KOPT-K1 (cell line): ENCODE data around the gene NELL1.

Source experiments
- H3K27ac ChIP-seq: fragments of 200-600 bp; sonication (generic); 2 replicates; pipeline ENCODE4 v1.5.1; 2016; ENCODE audit warnings: antibody characterized with exemption, mild to moderate bottlenecking, low read depth, low read length; ENCODE audit not compliant: poor library complexity, severe bottlenecking
- H3K36me3 ChIP-seq: fragments of 200-600 bp; sonication (generic); 2 replicates; pipeline ENCODE4 v1.5.1; 2017; ENCODE audit warnings: antibody characterized with exemption, mild to moderate bottlenecking, low read length, moderate library complexity; ENCODE audit not compliant: insufficient read depth
- H3K9me3 ChIP-seq: fragments of 200-600 bp; sonication (generic); 2 replicates; pipeline ENCODE4 v1.5.1; 2017; ENCODE audit warnings: antibody characterized with exemption, low read length, mild to moderate bottlenecking; ENCODE audit not compliant: insufficient read depth, poor library complexity, severe bottlenecking

The NELL1 gene

GRCh38 chr11:20973940-20974559, 304.7 kb downstream of the NELL1 start:
- no peaks in the 10 kb centered on the region for H3K9me3 ChIP-seq
- H3K36me3 ChIP-seq, result no peaks in the 10 kb centered on the region
- no peak overlapping the region for H3K27ac ChIP-seq

GRCh38 chr11:20980736-20981135, 311.4 kb downstream of the NELL1 start:
- no peaks in the 10 kb centered on the region for H3K9me3 ChIP-seq
- H3K36me3 ChIP-seq, result no peaks in the 10 kb centered on the region
- no peak overlapping the region for H3K27ac ChIP-seq

DNA sequence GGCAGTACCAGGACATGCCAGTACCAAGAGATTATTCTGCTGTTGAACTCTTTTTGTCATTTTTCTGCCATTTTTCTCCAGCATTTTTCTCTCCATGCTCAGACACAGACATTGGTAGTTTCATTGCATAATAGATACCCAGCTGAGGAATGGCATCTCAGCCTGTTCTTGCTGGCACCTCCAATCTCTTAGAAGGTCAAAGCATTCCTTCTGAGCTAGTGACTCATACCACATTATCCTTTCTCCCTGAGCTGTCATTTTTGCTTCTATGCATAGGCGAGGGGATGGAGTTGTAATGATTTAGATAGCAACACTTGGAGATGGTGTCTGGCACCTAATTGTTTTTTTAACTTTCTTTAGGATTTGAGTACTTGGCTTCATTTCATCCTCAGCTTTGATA, 321.1 kb downstream of the NELL1 start:
- Histone ChIP-seq H3K36me3 (no peaks in the 10 kb centered on the region), H3K27ac (no peak overlapping the region), H3K9me3 (no peaks in the 10 kb centered on the region)

DNA sequence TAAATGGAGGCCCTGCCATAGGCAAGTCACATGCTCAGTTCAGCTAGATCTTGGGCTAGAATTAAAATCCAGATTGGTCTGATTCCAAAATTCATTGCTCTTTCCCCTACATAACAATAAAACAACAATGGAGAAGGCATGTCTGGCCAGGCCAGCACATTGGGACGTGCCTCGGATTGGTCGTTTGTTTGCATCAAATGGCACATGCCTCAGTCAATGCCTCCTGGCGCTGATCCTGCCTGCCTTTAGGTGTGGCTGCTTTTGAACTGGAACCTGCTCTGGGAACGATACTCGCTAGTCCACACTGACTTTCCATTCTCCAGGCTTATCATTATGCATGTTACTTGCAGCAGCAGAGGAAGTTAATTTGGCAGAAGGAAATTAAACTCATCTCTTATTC, 322.1 kb downstream of the NELL1 start:
- Histone ChIP-seq H3K27ac (no peak overlapping the region), H3K36me3 (no peaks in the 10 kb centered on the region), H3K9me3 (no peaks in the 10 kb centered on the region)

GRCh38 chr11:21007297-21007696, 337.9 kb downstream of the NELL1 start:
- no peaks in the 10 kb centered on the region for H3K36me3 ChIP-seq
- H3K9me3 ChIP-seq, result no peaks in the 10 kb centered on the region
- H3K27ac ChIP-seq, result no peak overlapping the region

GRCh38 chr11:21018248-21018647, 348.9 kb downstream of the NELL1 start:
- Histone ChIP-seq H3K9me3 (no peaks in the 10 kb centered on the region), H3K36me3 (no peaks in the 10 kb centered on the region), H3K27ac (no peak overlapping the region)

GRCh38 chr11:21026685-21027084, 357.3 kb downstream of the NELL1 start:
- Histone ChIP-seq H3K9me3 (no peaks in the 10 kb centered on the region), H3K27ac (no peak overlapping the region), H3K36me3 (no peaks in the 10 kb centered on the region)

DNA sequence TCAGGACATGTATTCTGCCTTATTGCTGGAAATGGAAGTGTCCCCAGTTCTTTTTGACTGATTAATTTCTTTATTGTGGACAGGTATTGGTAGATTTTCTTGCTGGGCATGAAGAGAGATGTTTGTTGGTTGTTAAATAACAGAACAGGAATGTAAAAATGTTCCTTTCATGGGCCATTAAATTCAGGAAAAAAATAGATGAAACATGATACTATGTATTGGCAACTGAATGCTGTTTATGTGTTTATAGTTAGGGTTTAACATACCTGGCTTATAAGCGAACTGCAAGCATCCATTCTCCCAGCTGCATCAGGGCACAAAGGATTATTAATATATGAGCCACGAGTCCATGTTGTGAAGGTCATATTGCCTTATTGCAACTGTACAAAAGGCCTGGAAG, 368.5 kb downstream of the NELL1 start:
- H3K27ac ChIP-seq, result no peak overlapping the region
- H3K36me3 ChIP-seq, result no peaks in the 10 kb centered on the region
- no peaks in the 10 kb centered on the region for H3K9me3 ChIP-seq

GRCh38 chr11:21038801-21039200, 369.4 kb downstream of the NELL1 start:
- H3K9me3 ChIP-seq, result no peaks in the 10 kb centered on the region
- H3K36me3 ChIP-seq, result no peaks in the 10 kb centered on the region
- H3K27ac ChIP-seq, result no peak overlapping the region

DNA sequence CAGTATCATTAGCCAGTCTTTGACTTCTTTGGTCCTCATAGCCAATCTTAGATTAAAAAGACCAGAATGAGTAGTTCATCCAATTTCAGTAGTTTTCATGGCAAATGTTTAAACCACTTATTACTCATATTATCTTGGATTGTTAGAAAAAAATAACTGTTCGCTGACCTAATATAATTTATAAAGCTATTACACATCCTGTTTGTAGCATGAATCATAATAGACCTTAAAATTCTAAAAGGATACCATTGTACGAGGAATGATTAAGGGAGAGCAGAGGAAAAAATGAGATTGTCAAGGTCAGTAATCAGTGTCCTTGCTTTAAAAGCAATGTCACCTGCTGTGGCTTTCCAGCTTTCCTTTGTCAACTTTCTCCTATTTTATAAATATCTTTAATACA, 371.2 kb downstream of the NELL1 start:
- Histone ChIP-seq H3K36me3 (no peaks in the 10 kb centered on the region), H3K27ac (no peak overlapping the region), H3K9me3 (no peaks in the 10 kb centered on the region)

- H3K9me3 ChIP-seq, result no peaks in the 10 kb centered on the region
- H3K36me3 ChIP-seq, result no peaks in the 10 kb centered on the region
- no peak overlapping the region for H3K27ac ChIP-seq
These were observed 379.2 kb downstream of the NELL1 start for GRCh38 chr11:21048626-21049025.

GRCh38 chr11:21053466-21053865, 384.1 kb downstream of the NELL1 start:
- Histone ChIP-seq H3K36me3 (no peaks in the 10 kb centered on the region), H3K9me3 (no peaks in the 10 kb centered on the region), H3K27ac (no peak overlapping the region)

DNA sequence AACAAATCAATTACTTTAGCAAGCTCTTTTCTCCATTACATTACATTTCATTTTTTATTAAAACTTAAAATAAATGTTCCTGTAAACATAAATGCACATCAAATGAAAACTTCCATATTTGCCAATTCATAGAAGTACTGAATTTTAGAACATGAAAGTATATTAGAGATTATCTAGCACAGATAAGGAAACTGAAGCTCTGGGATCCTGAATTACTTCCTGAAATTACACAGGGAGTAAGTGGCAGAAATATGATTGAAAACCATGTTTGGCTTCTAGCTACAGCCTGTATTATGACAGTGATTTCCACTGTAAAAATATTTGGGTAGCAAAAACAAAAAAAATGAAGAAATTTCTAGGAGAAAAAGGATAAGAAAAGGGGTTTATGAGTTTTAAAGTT, 387.3 kb downstream of the NELL1 start:
- no peak overlapping the region for H3K27ac ChIP-seq
- no peaks in the 10 kb centered on the region for H3K9me3 ChIP-seq

DNA sequence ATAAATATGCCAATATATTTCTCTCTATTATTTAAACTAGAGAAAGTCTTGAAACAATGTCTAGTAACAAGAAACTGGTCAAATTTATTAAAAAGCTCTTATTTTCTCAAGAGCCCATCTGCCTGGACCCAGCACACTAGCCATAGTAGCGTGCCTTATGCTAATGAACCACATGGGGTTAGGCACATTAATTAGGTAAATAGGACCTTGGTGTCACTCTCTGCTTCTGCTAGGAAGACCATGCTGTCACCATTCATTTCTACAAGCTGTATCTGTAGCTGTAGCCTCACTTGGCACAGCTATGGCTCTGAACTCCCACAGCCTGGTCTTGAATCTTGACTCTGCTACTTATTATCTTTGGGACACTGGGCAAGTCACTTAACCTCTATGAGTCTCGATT, 390.5 kb downstream of the NELL1 start:
- Histone ChIP-seq H3K27ac (no peak overlapping the region), H3K9me3 (peaks cover 8% of the 10 kb centered on the region), H3K36me3 (no peaks in the 10 kb centered on the region)

More for the DNA sequence above, 387.3 kb downstream of the NELL1 start:
- H3K36me3 ChIP-seq, result no peaks in the 10 kb centered on the region

DNA sequence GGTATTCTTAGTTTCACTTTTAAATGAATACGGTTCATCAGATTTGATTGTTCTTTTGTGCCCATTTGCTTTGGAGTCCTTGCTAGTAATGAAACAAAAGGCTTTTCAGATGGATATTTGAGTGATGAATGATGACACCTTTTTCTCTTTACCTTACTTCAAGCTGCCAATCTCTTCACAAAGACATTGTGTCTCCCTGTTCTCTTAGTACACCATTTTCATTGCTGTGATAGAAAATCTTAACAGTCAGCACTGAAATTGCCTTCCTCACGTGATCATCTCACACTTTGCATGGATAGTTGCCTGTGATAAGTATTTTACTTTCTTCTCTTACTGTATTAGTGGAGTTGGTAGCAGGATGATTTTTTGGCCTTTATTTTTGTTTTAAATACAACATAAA, 396.6 kb downstream of the NELL1 start:
- H3K36me3 ChIP-seq, result no peaks in the 10 kb centered on the region
- no peak overlapping the region for H3K27ac ChIP-seq
- peaks cover 8% of the 10 kb centered on the region for H3K9me3 ChIP-seq

GRCh38 chr11:21068886-21069285, 399.5 kb downstream of the NELL1 start:
- Histone ChIP-seq H3K9me3 (no peaks in the 10 kb centered on the region), H3K36me3 (no peaks in the 10 kb centered on the region), H3K27ac (no peak overlapping the region)
